GM21360 (cell line): ENCODE measurements around the gene MKNK2.
"Not testable (repeated sequence)": the region's sequence is repeated elsewhere in the genome, so short reads cannot be mapped to it uniquely, and the experiment has no call there.

Source experiments
- ATAC-seq: cut with Tn5 transposase; IDR thresholded peaks from one replicate; pipeline ENCODE4 v1.9.1; 2021; ENCODE audit warnings: mild to moderate bottlenecking, moderate library complexity; ENCODE audit not compliant: unreplicated experiment

MKNK2 gene

GRCh38 chr19:2050991-2051772, at the start of gene MKNK2:
TSS of gene MKNK2 (minus strand) at chr19:2051244. CDS start at chr19:2050851, 393 bp downstream.
- ATAC-seq = peak; percentile 40

GRCh38 chr19:2100719-2101061, 49.6 kb upstream of the MKNK2 start:
- ATAC-seq = no peak

- no peak for ATAC-seq
Observed at GRCh38 chr19:2099937-2100718, 49.1 kb upstream of the MKNK2 start.

GRCh38 chr19:2099054-2099501, 48.0 kb upstream of the MKNK2 start:
- no peak for ATAC-seq

GRCh38 chr19:2097886-2098327, 46.9 kb upstream of the MKNK2 start:
- no peak for ATAC-seq

GRCh38 chr19:2097203-2097885, 46.3 kb upstream of the MKNK2 start:
- no peak for ATAC-seq

- ATAC-seq = peak; percentile 68
Observed at GRCh38 chr19:2096480-2097202, 45.6 kb upstream of the MKNK2 start, which contains the start of gene IZUMO4. TSS of gene IZUMO4 (plus strand) at chr19:2096915. CDS start at chr19:2096946, 31 bp downstream.

GRCh38 chr19:2096034-2096479, 45.0 kb upstream of the MKNK2 start, which contains the start of gene MOB3A:
TSS of gene MOB3A (minus strand) at chr19:2096326. CDS start at chr19:2078560, 17,766 bp downstream.
- ATAC-seq = peak; percentile 26

GRCh38 chr19:2091926-2092525, 41.0 kb upstream of the MKNK2 start:
- not testable (repeated sequence) for ATAC-seq

- no peak for ATAC-seq
Observed at GRCh38 chr19:2089727-2090053, 38.6 kb upstream of the MKNK2 start.

- no peak for ATAC-seq
Observed at GRCh38 chr19:2089001-2089711, 38.1 kb upstream of the MKNK2 start.

GRCh38 chr19:2087621-2088100, 36.6 kb upstream of the MKNK2 start:
- ATAC-seq = no peak

- not testable (repeated sequence) for ATAC-seq
Observed at GRCh38 chr19:2086695-2087620, 35.9 kb upstream of the MKNK2 start.

GRCh38 chr19:2084993-2085720, 34.1 kb upstream of the MKNK2 start:
- peak; percentile 27 for ATAC-seq

- ATAC-seq = no peak
Observed at GRCh38 chr19:2083174-2083854, 32.3 kb upstream of the MKNK2 start.

GRCh38 chr19:2081873-2082810, 31.1 kb upstream of the MKNK2 start:
- no peak for ATAC-seq
